Gastrocnemius medialis (tissue), 4 donors: ENCODE results near the gene CAPS2.

ENCODE experiments used
- CTCF ChIP-seq, 5 experiments: fragments of 450-650 bp in 3 of 5; fragments of 200-600 bp in 2 of 5; sonication (generic) in 2 of 5; IDR thresholded peaks in 4 of 5; conservative IDR thresholded peaks in 1 of 5; 1 replicate in 4 of 5; 2 replicates in 1 of 5; pipeline ENCODE4 v1.5.1; 2016 to 2019; ENCODE audit warnings: antibody characterized with exemption in 5 of 5, mild to moderate bottlenecking in 3 of 5, moderate library complexity in 3 of 5
- POLR2A ChIP-seq, 2 donors: fragments of 450-650 bp; IDR thresholded peaks; one replicate each; pipeline ENCODE4 v1.6.1; 2017; ENCODE audit warnings: antibody characterized with exemption in 2 of 2, mild to moderate bottlenecking in 2 of 2, moderate library complexity in 2 of 2

DNA sequence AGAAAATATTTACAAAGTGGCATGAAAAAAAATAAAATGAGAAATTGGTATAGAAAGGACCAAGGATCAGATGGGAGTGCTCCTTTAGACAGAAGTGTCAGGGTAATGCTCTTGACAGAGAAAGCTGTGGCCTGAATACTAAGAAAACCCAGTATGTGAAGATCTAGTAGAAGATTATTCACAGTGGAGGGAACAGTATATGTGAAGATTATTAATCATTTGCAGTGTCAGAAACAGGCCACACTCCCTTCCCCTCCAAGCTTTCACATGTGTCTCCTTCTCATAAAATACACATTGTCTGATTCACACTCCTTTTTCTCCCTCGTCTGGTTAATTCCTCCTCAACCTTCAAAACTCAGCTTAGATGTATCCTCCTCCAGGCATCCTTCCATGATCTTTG lies 41.3 kb downstream of the CAPS2 start:
- TF ChIP-seq POLR2A (IDR thresholded peaks at IDR 0.05) (no peak), CTCF (IDR thresholded peaks at IDR 0.05 in 4 of 5, conservative IDR thresholded peaks at IDR 0.05 in 1 of 5) (no peak)
